ENCODE data around the gene ARFGEF2.

- TF ChIP-seq TAF1 (IDR thresholded peaks at IDR 0.05; ENCODE audit: borderline replicate concordance, low read depth, low read length) = no peak
- TF ChIP-seq POLR2A (IDR thresholded peaks at IDR 0.05; ENCODE audit: low read depth, low read length) = no peak
Observed at GRCh38 chr20:48875233-48875913, 46.1 kb upstream of the ARFGEF2 start.
